Measurements from ENCODE around the gene SIVA1. TPM values are rescaled to one million over a fixed set of nuclear protein-coding genes. Genes with fewer than 3 reads are reported as not detected.

SIVA1 gene
- total and polyA plus RNA-seq, 4 donors, result 67.4 to 115 (median 99.6) TPM

DNA sequence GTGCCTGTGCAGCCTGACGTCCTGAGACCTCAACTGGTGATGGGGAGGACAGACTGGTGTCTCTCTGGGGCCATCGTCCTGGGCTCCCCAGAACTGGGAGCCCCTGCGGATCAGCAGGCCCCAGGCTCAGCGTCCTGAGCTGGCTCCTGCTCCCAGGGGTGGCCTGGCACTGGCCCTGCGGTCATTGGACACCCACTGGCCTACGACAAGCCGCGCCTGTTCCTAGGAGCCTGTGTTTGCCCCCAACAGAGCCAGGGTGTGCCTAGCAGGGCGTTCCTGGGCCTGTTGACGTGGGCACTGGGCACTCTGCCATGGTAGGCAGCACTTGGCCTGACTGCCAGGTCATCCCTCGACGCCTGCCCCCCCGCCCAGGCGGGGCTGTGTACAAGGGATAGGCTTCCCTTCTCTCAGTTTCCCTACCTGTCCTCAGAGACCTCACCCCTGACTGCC lies 20.6 kb upstream of the SIVA1 start (continued):
- TF ChIP-seq HNF4G (IDR thresholded peaks at IDR 0.05) (no peak), GABPA (IDR thresholded peaks at IDR 0.05 in 1 of 2, conservative IDR thresholded peaks at IDR 0.05 in 1 of 2) (no peak)

DNA sequence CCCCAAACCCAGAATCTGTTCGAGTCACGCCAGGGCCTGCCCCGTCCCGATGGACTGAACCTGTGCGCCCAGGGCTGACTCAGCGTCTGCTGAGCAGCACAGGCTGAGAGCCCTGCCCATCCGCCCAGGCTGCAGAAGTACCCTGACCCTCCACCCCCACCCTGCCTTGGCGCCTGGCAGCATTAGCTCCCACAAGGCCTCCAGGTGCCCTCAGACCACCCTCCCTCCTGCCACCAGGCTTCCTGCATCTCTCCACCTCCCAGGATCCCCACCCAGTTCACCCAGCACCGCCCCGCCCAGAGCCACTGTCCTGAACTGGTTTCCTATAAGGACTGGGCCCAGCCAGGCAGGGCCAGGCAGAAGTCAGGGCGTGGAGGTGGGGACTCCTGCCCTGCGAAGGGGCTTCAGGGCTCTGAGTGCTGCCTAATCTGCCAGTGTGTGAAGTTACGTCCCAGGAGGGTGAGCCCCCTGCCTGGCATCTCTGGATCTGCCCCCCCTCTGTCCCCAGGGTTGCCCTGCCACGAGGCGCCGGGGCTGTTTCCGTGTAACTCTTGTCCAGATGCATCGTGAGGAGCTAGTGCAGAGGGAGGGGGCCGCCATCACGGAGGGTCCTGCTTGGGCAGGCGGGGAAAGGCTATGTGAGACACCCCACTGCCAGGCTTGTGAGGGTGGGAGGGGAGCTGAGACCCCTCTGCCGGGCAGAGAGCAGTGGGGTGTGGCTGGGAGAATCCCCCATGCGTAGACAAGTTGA lies 19.8 kb upstream of the SIVA1 start:
- Histone ChIP-seq H3K4me3 (ENCODE audit: low read depth in 1 of 3, low read length in 3 of 3) (no peak overlapping the region), H3K27ac (ENCODE audit: low read depth in 1 of 2, low read length in 2 of 2) (peak overlapping the region; percentile 99 to 100), H3K9ac (ENCODE audit: low read depth in 1 of 2, low read length in 2 of 2) (no peak overlapping the region), H3K36me3 (ENCODE audit: control insufficient read depth in 4 of 4, insufficient read depth in 3 of 4, low read depth in 1 of 4, low read length in 3 of 4) (no peaks in the 10 kb centered on the region), H3K27me3 (ENCODE audit: control insufficient read depth in 4 of 4, insufficient read depth in 4 of 4, low read length in 3 of 4) (no peaks in the 10 kb centered on the region), H3K4me1 (ENCODE audit: control insufficient read depth in 4 of 4, insufficient read depth in 4 of 4, low read length in 3 of 4) (peaks cover 19 to 70% (median 55%) of the 10 kb centered on the region in 4 donors), H3K9me3 (ENCODE audit: control insufficient read depth in 4 of 4, low read length in 3 of 4) (no peaks in the 10 kb centered on the region)
- no peak for DNase-seq (ENCODE audit: low spot score)
- WGBS, result 74% methylated on average over 23 of the region's 23 CpGs
- TF ChIP-seq, protein P1, sequence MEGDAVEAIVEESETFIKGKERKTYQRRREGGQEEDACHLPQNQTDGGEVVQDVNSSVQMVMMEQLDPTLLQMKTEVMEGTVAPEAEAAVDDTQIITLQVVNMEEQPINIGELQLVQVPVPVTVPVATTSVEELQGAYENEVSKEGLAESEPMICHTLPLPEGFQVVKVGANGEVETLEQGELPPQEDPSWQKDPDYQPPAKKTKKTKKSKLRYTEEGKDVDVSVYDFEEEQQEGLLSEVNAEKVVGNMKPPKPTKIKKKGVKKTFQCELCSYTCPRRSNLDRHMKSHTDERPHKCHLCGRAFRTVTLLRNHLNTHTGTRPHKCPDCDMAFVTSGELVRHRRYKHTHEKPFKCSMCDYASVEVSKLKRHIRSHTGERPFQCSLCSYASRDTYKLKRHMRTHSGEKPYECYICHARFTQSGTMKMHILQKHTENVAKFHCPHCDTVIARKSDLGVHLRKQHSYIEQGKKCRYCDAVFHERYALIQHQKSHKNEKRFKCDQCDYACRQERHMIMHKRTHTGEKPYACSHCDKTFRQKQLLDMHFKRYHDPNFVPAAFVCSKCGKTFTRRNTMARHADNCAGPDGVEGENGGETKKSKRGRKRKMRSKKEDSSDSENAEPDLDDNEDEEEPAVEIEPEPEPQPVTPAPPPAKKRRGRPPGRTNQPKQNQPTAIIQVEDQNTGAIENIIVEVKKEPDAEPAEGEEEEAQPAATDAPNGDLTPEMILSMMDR (IDR thresholded peaks at IDR 0.05; ENCODE audit: low read depth, low read length, missing input control), result no peak
- TF ChIP-seq, protein P2, sequence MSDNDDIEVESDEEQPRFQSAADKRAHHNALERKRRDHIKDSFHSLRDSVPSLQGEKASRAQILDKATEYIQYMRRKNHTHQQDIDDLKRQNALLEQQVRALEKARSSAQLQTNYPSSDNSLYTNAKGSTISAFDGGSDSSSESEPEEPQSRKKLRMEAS (IDR thresholded peaks at IDR 0.05), result no peak
- TF ChIP-seq GABPA (IDR thresholded peaks at IDR 0.05 in 1 of 2, conservative IDR thresholded peaks at IDR 0.05 in 1 of 2) (no peak), TAF1 (conservative IDR thresholded peaks at IDR 0.05) (no peak), HNF4G (IDR thresholded peaks at IDR 0.05) (no peak), SP1 (IDR thresholded peaks at IDR 0.05) (no peak), HNF4A (conservative IDR thresholded peaks at IDR 0.05) (no peak), YY1 (IDR thresholded peaks at IDR 0.05) (no peak), FOXA2 (IDR thresholded peaks at IDR 0.05) (no peak), RXRA (IDR thresholded peaks at IDR 0.05) (no peak), EGR1 (IDR thresholded peaks at IDR 0.05; ENCODE audit: low read depth in 2 of 2) (no peak), RAD21 (IDR thresholded peaks at IDR 0.05) (no peak), FOXA1 (IDR thresholded peaks at IDR 0.05) (no peak), JUND (IDR thresholded peaks at IDR 0.05) (no peak), NR2F2 (IDR thresholded peaks at IDR 0.05) (no peak)
- TF ChIP-seq, protein P3, sequence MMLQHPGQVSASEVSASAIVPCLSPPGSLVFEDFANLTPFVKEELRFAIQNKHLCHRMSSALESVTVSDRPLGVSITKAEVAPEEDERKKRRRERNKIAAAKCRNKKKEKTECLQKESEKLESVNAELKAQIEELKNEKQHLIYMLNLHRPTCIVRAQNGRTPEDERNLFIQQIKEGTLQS (IDR thresholded peaks at IDR 0.05), result no peak
- TF ChIP-seq, protein P4, sequence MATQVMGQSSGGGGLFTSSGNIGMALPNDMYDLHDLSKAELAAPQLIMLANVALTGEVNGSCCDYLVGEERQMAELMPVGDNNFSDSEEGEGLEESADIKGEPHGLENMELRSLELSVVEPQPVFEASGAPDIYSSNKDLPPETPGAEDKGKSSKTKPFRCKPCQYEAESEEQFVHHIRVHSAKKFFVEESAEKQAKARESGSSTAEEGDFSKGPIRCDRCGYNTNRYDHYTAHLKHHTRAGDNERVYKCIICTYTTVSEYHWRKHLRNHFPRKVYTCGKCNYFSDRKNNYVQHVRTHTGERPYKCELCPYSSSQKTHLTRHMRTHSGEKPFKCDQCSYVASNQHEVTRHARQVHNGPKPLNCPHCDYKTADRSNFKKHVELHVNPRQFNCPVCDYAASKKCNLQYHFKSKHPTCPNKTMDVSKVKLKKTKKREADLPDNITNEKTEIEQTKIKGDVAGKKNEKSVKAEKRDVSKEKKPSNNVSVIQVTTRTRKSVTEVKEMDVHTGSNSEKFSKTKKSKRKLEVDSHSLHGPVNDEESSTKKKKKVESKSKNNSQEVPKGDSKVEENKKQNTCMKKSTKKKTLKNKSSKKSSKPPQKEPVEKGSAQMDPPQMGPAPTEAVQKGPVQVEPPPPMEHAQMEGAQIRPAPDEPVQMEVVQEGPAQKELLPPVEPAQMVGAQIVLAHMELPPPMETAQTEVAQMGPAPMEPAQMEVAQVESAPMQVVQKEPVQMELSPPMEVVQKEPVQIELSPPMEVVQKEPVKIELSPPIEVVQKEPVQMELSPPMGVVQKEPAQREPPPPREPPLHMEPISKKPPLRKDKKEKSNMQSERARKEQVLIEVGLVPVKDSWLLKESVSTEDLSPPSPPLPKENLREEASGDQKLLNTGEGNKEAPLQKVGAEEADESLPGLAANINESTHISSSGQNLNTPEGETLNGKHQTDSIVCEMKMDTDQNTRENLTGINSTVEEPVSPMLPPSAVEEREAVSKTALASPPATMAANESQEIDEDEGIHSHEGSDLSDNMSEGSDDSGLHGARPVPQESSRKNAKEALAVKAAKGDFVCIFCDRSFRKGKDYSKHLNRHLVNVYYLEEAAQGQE (IDR thresholded peaks at IDR 0.05), result no peak
- TF ChIP-seq, protein P5, sequence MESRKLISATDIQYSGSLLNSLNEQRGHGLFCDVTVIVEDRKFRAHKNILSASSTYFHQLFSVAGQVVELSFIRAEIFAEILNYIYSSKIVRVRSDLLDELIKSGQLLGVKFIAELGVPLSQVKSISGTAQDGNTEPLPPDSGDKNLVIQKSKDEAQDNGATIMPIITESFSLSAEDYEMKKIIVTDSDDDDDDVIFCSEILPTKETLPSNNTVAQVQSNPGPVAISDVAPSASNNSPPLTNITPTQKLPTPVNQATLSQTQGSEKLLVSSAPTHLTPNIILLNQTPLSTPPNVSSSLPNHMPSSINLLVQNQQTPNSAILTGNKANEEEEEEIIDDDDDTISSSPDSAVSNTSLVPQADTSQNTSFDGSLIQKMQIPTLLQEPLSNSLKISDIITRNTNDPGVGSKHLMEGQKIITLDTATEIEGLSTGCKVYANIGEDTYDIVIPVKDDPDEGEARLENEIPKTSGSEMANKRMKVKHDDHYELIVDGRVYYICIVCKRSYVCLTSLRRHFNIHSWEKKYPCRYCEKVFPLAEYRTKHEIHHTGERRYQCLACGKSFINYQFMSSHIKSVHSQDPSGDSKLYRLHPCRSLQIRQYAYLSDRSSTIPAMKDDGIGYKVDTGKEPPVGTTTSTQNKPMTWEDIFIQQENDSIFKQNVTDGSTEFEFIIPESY (IDR thresholded peaks at IDR 0.05), result no peak
